ENCODE results near the gene ADGRG3. TPM values are rescaled to one million over a fixed set of nuclear protein-coding genes. Genes with fewer than 3 reads are reported as not detected.

The ADGRG3 gene
- total and polyA plus RNA-seq, 10 of the 15 experiments (the other 5 are each of a cell fraction or from before 2014, with no cell fraction given) = 0.10 to 0.11 (median 0.10) TPM; not detected in 7

- DNase-seq (ENCODE audit: low read depth, low spot score) (no peak), FAIRE-seq (no peak), ATAC-seq (no peak)
- no peak overlapping the region for H3K4me3 ChIP-seq
- SMC1A ChIA-PET (ENCODE audit: uncharacterized antibody, unreplicated experiment) = interaction anchor here (0.6 to 6.6 kb wide), 6 partner anchors 35 to 70 kb away, joined by 3 to 126 read pairs (median 3); no protein-coding TSS in a partner anchor
- TF ChIP-seq BHLHE40 (IDR thresholded peaks at IDR 0.05; ENCODE audit: borderline replicate concordance in 1 of 2, low read depth in 2 of 2, low read length in 1 of 2) (no peak), NRF1 (conservative IDR thresholded peaks at IDR 0.05; ENCODE audit: low read depth, low read length) (no peak), SRF (IDR thresholded peaks at IDR 0.05; ENCODE audit: low read depth in 2 of 2, low read length in 2 of 2) (no peak), E4F1 (IDR thresholded peaks at IDR 0.05; ENCODE audit: borderline replicate concordance, partially characterized antibody) (no peak), JUNB (IDR thresholded peaks at IDR 0.05) (no peak)
- POLR2A ChIA-PET = interaction anchor here (0.6 kb wide), 1 partner anchor 677 kb away, joined by 5 read pairs; no protein-coding TSS in a partner anchor
- WGBS (ENCODE audit: insufficient coverage, insufficient replicate concordance, low lambda C conversion rate, missing lambda C conversion rate) = 48% methylated on average over 23 of the region's 24 CpGs
- peaks cover 0 to 2% of the 10 kb centered on the region in 2 experiments; a peak in 1 of 4 replicates for H3K27me3 ChIP-seq (replicated peaks in 1 of 2; ENCODE audit: control insufficient read depth in 2 of 2, insufficient read depth in 2 of 2, low read length in 1 of 2)
- H3K9ac ChIP-seq (ENCODE audit: control insufficient read depth, insufficient read depth, low read length) = no peak overlapping the region
- no TSS peak for BruUV-seq (replicated peaks)
- peaks cover 19% of the 10 kb centered on the region for H3K4me1 ChIP-seq (ENCODE audit: control insufficient read depth, insufficient read depth, low read length)
- H4K20me1 ChIP-seq (ENCODE audit: control insufficient read depth, insufficient read depth) = no peaks in the 10 kb centered on the region
- H3K79me2 ChIP-seq (ENCODE audit: control insufficient read depth, insufficient read depth, low read length) = no peaks in the 10 kb centered on the region
- no peaks in the 10 kb centered on the region for H3K9me3 ChIP-seq (replicated peaks; ENCODE audit: control insufficient read depth, insufficient read depth, low read length)
- RAD21 ChIA-PET (ENCODE audit: unreplicated experiment) = interaction anchor here (0.6 to 6.0 kb wide), 4 partner anchors 35 to 60 kb away, joined by 5 to 88 read pairs (median 62); no protein-coding TSS in a partner anchor
- no peak overlapping the region for H3K4me2 ChIP-seq (ENCODE audit: control insufficient read depth, insufficient read depth)
- CTCF ChIA-PET = interaction anchor here (1.2 to 6.1 kb wide), 4 partner anchors 8 to 68 kb away, joined by 4 to 118 read pairs (median 66); no protein-coding TSS in a partner anchor
- H3K27ac ChIP-seq (ENCODE audit: control insufficient read depth, insufficient read depth) = no peak overlapping the region
- in situ Hi-C loops (cut with MboI) (no loop called here), intact Hi-C loops (cut with micrococcal nuclease; ENCODE audit: unreplicated experiment) (no loop called here)
- H3K36me3 ChIP-seq (ENCODE audit: control insufficient read depth in 2 of 2, insufficient read depth in 2 of 2, low read length in 1 of 2) = no peaks in the 10 kb centered on the region
- no peak overlapping the region for H2AFZ ChIP-seq (ENCODE audit: control insufficient read depth, low read depth, low read length)
Measured at GRCh38 chr16:57645691-57646387, 22.3 kb upstream of the ADGRG3 start.
